Erythroblast (primary cell): ENCODE data around the gene PURA.

Source experiments
- GATA1 ChIP-seq: IDR thresholded peaks from 2 replicates; pipeline ENCODE4 v1.6.1; 2011; ENCODE audit warnings: low read depth, mild to moderate bottlenecking, control low read depth, low read length, moderate library complexity
- POLR2A ChIP-seq: IDR thresholded peaks from 2 replicates; pipeline ENCODE4 v1.6.1; 2011; ENCODE audit warnings: mild to moderate bottlenecking, low read length

DNA sequence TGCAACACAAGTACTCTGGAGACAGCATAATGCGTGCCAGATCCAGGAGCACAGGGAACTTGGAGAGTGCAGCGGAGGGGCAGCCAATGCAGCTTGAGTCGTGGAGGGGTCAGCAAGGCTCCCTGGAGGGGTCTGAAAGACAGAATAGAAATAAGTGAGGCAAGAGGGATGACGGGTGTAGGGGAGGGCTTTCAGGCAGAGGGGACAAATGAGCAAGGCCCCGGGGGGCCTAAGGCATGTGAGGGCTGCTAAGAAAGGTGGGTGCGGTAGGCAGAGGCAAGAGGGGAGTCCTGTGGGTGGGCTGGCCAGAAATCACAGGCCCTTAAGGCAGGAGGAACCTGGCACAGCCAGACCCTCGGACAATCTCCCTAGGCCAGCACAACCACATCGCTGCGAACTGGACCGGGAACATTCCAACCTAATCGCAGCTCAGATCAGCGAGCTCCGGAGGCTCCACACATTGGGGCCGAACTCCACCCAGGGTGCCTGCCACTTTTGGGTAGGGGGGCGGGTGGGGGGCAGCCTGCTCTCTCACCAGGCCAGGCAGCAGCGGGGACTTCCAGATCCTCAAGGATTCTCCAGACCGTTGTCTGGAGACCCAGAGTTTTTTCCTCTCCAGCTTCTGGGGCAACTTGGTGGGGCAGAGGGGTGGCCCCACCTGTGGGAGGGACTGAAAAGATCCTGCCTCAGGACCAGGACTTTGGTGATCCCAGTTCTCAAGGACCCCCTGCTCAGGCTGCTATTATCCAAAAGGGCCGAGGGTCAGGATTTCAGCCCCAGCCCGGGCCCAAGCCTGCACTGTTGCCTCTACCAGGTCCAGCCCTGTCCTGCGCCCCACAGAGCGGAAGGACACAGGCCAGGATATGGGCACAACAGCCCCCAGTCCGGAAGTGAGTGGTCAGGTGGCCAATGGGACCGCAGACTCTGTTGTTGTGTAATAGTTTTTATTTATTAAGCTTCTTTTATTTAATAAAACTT lies 38.4 kb downstream of the PURA start:
- TF ChIP-seq POLR2A: no peak
- TF ChIP-seq GATA1: no peak
